ENCODE measurements around the gene OR6X1. TPM values are rescaled to one million over a fixed set of nuclear protein-coding genes. Genes with fewer than 3 reads are reported as not detected.

Gene OR6X1
- total RNA-seq, 1 experiment from 2014 or later: not detected

GRCh38 chr11:123725995-123726655, 28.2 kb downstream of the OR6X1 start (continued):
- TF ChIP-seq CTCF (IDR thresholded peaks at IDR 0.05) (no peak), IRF2 (CRISPR knock-in tag; IDR thresholded peaks at IDR 0.05; ENCODE audit: borderline replicate concordance, low read depth) (no peak), NR3C1 (CRISPR knock-in tag; conservative IDR thresholded peaks at IDR 0.05; ENCODE audit: low read depth) (no peak), KAT7 (CRISPR knock-in tag; IDR thresholded peaks at IDR 0.05; ENCODE audit: borderline replicate concordance) (no peak), ZNF512 (CRISPR knock-in tag; IDR thresholded peaks at IDR 0.05; ENCODE audit: borderline replicate concordance) (no peak)

DNA sequence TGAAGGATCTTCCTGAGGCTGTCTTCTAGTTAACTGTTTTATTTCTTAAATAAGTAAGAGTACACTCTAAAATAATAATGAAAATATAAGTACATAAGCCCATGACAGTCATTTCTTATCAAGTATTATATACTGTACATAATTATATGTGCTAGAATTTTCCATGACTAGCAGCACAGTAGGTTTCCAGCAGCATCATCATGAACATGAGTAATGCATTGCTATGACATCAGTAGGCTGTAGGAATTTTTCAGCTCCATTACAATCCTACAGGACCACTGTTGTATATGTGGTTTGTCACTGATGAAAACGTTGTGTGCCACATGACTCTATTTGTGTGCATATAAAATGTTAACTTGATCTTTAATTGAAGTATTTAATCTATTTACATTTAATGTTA, 34.9 kb downstream of the OR6X1 start:
- no peaks in the 10 kb centered on the region for H3K9me3 Mint-ChIP-seq
- POLR2A ChIA-PET: no interaction called here
- no peak overlapping the region for H3K27ac Mint-ChIP-seq
- DNase-seq (ENCODE audit: low spot score) (no peak), ATAC-seq (no peak)
- 0 out of 2 replicates have a peak, but pooled peaks cover 6% of the 10 kb centered on the region for H3K36me3 Mint-ChIP-seq
- no peak overlapping the region for H3K4me3 Mint-ChIP-seq
- no peaks in the 10 kb centered on the region for H3K4me1 Mint-ChIP-seq
- TF ChIP-seq PRRX2 (CRISPR knock-in tag; IDR thresholded peaks at IDR 0.05): no peak
- TF ChIP-seq ZNF512 (CRISPR knock-in tag; IDR thresholded peaks at IDR 0.05; ENCODE audit: borderline replicate concordance): no peak
- no peak for TF ChIP-seq CREB1 (CRISPR knock-in tag; IDR thresholded peaks at IDR 0.05)
- TF ChIP-seq AFF4 (CRISPR knock-in tag; IDR thresholded peaks at IDR 0.05; ENCODE audit: borderline replicate concordance): no peak
- no peak for TF ChIP-seq TEAD1 (CRISPR knock-in tag; IDR thresholded peaks at IDR 0.05)
- TF ChIP-seq ZNF138 (CRISPR knock-in tag; conservative IDR thresholded peaks at IDR 0.05): no peak
- TF ChIP-seq HMGXB4 (CRISPR knock-in tag; IDR thresholded peaks at IDR 0.05): no peak
- no peak for TF ChIP-seq NFYB (CRISPR knock-in tag; conservative IDR thresholded peaks at IDR 0.05; ENCODE audit: low read depth)
- no peak for TF ChIP-seq SMAD3 (CRISPR knock-in tag; IDR thresholded peaks at IDR 0.05; ENCODE audit: borderline replicate concordance)
- no peak for TF ChIP-seq ZNF121 (CRISPR knock-in tag; IDR thresholded peaks at IDR 0.05)
- CTCF ChIA-PET: interaction anchor here (2.2 kb wide), 1 partner anchor 12 kb away, joined by 6 read pairs; no protein-coding TSS in a partner anchor
- no peaks in the 10 kb centered on the region for H3K27me3 Mint-ChIP-seq (ENCODE audit: low read depth)
